Ovary (tissue), 3 donors: ENCODE measurements around the gene FBXO44.

Experiments used
- POLR2A ChIP-seq: fragments of 450-650 bp; IDR thresholded peaks from one replicate; pipeline ENCODE4 v1.6.1; 2017; ENCODE audit warnings: antibody characterized with exemption, mild to moderate bottlenecking, moderate library complexity
- TF ChIP-seq, protein P1 (sequence below), 3 donors: fragments of 450-650 bp in 2 of 3; fragments of 200-600 bp in 1 of 3; IDR thresholded peaks; one replicate each; pipeline versions ENCODE4 v1.5.1 to v1.8.0; 2016 to 2022; ENCODE audit warnings: antibody characterized with exemption in 3 of 3, mild to moderate bottlenecking in 1 of 3
- donor health status: DM: no; HTN: no; CAD: no.

DNA sequence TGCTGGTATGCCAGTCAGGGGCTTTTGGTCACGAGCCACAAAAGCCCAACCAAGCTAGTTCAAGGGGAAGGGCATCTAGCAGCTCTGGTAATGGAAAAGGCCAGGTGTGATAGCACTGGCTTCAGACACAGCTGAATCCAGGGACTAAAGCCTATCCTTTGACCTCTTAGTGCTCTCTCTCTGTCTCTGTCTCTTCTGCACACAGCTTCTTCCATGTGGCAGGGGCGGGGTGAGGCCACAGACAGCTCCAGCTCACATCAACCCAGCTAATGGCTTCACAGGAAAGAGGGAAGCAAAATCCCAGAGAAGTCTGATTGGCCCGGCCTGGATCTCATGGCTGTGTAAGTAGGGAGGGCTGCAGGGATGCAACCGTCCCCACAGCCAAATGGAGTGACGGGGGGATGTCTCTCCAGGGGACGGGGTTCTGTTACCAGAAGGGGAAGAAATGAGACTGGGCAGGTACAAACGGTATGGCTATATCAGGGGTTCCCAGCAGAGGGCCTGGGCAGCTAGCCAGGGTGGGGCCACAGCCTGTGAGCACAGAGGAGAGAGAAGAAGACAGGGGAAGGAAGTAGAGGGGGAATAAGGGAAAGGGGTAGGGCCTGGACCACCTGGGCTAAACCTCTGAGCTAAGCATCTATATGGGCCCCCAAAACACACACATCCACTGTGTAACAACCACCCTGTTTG, 42.9 kb upstream of the FBXO44 start:
- TF ChIP-seq, protein P1, sequence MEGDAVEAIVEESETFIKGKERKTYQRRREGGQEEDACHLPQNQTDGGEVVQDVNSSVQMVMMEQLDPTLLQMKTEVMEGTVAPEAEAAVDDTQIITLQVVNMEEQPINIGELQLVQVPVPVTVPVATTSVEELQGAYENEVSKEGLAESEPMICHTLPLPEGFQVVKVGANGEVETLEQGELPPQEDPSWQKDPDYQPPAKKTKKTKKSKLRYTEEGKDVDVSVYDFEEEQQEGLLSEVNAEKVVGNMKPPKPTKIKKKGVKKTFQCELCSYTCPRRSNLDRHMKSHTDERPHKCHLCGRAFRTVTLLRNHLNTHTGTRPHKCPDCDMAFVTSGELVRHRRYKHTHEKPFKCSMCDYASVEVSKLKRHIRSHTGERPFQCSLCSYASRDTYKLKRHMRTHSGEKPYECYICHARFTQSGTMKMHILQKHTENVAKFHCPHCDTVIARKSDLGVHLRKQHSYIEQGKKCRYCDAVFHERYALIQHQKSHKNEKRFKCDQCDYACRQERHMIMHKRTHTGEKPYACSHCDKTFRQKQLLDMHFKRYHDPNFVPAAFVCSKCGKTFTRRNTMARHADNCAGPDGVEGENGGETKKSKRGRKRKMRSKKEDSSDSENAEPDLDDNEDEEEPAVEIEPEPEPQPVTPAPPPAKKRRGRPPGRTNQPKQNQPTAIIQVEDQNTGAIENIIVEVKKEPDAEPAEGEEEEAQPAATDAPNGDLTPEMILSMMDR (IDR thresholded peaks at IDR 0.05): no peak
- TF ChIP-seq POLR2A: no peak
